GM19452 (cell line): Measurements from ENCODE around the gene ZNF814.
"Not testable (repeated sequence)": the region's sequence is repeated elsewhere in the genome, so short reads cannot be mapped to it uniquely, and the experiment has no call there.

Experiments
- ATAC-seq: cut with Tn5 transposase; IDR thresholded peaks from one replicate; pipeline ENCODE4 v1.9.1; 2021; ENCODE audit not compliant: unreplicated experiment

The ZNF814 gene

DNA sequence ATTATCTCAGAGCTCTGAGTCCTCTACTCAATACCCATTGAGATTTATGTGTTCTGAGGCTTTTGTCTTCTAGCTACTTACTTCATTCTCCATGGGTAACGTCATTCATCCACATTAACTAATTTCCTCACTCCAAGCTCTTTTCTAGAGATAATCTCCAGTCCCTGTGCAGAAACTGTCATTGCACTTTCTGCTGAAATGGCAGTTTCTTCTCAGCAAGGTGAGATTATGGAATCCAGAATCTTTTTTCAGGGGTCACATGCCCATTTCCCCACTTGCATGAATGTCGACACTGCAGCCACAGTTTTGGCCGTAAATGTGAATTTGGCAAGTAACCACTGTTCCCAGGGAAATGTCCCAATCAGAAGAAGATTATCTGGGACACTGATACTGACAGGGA lies 26.5 kb downstream of the ZNF814 start:
- ATAC-seq = not testable (repeated sequence)

DNA sequence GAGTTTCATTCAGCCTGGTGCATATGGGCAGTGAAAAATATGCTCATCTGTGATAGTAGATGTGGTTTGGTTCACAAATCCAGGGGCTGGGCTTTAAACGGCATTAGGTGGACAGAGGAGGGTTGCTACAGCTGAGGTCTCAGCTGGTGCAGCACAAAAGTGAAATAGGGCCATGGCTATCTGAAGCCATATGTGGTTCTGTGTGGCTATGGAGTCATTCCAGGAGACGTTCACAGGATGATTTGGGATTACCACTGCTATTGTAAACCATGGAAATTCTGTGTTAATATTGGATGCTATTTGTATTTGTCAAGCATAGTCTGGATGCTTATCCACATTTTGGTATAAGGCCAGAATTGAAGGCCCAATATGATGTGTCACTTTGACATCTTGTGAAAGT lies 34.7 kb downstream of the ZNF814 start:
- ATAC-seq = not testable (repeated sequence)

DNA sequence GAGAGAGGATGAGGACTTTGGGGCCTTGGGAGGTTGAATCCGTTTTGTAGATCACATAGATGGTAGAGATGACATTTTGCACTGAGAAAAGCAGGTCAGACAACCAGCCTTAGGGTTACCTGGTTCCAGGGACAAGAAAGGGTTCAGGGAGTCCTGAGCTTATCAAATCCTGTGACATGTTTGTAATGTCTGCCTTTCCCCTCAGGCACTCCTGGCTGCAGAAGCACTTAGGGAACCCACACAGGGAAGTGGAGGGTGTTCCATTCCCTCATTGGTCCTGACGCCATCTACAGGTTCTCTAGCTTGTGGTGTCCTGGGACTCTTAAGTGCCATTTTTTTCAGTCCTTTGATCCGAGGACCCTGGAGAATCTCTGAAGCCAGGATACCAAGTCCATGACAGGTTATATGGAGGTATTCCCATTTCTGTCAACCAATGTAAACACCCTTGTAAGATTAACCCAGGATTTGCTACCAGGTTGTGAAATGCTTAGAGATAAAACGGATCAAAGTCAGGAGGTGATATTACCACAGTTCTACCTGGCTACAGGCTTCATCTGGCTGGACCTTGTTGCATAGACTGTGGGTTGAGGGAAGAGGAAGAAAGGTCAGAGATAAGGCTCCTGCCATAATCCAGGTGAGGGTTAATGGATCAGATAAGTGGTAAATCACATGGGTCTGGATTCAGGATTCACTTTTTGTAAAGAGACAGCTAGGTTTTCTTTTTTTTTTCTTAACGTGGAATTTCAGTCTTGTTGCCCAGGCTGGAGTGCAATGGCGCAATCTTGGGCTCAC lies 36.8 kb downstream of the ZNF814 start:
- not testable (repeated sequence) for ATAC-seq

DNA sequence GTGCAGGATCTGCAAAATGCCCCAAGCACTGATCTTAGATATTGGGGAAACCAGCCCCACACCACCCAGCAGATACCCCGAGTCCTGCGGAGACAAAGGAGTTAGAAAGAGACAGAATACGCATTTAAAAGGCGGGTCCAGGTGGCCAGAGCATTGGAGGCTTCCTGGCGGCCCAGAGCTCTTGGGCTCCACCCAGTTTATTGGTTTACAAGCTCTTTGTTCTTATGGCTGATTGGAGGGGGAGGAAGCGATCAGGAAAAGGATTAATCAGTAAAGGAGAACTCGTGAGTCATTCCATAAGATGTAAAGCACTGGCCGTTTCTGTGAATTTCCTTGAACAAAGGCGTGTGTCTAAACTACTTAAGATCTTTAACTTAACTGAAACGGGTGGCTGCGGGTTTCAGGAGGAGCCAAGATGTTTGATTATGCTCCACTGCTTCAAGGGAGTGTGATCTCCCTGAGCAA lies 38.3 kb downstream of the ZNF814 start:
- no peak for ATAC-seq

DNA sequence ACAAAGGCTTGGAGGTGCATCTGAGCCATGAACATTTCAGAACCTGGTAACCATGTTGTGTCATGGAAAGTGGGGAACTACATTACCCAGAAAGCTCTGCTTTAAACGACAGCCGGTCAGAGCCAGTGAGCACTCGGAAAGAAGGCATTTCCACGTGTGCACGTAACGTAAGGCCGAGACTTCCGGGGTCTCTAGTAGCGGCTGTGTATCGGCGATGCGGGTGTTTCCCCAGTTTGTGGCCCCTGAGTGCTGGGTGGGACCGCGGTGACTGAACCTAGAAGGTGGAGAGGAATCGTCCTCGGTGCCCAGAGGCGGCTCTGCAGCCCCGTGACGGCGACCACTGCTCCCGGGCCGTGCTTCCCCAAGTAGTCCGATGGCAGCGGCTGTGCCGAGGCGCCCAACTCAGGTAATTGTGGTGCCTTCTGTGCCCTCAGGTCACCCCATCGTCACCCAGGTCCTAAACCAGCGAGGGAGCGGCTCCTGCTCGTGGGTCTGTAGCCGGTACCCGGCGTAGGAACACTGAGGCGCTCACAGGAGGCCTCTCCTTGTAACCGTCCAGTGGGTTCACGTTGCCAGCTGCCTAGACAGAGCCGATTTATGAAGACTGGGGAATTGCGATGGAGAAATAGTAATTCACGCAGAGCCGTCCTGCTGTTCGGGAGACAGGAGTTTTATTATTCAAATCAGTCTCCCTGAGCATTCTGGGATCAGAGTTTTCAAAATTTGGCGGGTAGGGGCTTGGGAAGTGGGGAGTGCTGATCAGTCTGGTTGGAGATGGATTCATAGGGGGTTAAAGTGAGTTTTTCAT lies 39.0 kb downstream of the ZNF814 start, which contains the start of gene ZNF587:
Gene ZNF587 (plus strand): TSS at position 194 of the 808 bp plus-strand sequence. CDS start 180 bp downstream, at position 374.
- peak; percentile 94 for ATAC-seq

DNA sequence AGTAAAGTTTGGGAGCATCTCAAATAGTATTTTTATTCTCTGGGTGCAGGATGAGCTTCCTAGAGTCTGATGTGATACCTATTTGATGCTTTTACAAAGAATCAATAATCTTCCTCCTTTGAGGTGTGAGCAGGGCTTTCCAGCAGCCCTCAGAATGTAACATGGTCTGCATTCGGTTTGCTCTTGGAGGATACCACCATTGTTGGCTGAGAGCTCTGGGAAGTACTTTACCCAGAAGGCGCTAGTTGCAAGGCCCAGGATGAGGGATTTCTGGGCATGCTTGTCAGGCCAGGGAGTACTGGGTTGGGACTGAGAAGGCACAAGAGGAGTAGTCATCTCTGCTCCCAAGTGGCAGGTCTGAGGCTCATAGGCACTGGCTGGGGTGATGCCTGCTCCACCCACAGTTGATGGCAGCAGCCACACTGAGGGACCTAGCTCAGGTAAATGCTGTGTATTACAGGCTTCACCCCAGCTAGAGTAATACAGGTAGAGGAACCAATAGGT lies 39.6 kb downstream of the ZNF814 start:
- ATAC-seq = peak; percentile 15

DNA sequence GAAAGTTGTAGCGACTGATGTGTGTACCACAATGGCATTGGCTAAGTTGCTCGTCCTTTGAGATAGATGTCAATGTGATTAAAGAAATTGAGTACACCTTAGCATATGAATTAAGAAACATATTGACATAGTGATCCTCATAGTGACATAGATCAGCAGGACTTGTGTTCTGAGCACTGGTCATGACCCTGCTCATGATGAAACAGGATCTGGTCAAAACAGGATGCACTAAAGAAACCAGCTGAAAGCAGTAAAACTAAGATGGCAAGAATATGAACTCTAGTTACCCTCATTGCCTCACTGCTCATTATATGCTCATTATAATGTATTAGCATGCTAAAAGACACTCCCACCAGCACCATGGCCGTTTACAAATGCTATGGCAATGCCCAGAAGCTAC lies 41.7 kb downstream of the ZNF814 start:
- ATAC-seq = not testable (repeated sequence)

DNA sequence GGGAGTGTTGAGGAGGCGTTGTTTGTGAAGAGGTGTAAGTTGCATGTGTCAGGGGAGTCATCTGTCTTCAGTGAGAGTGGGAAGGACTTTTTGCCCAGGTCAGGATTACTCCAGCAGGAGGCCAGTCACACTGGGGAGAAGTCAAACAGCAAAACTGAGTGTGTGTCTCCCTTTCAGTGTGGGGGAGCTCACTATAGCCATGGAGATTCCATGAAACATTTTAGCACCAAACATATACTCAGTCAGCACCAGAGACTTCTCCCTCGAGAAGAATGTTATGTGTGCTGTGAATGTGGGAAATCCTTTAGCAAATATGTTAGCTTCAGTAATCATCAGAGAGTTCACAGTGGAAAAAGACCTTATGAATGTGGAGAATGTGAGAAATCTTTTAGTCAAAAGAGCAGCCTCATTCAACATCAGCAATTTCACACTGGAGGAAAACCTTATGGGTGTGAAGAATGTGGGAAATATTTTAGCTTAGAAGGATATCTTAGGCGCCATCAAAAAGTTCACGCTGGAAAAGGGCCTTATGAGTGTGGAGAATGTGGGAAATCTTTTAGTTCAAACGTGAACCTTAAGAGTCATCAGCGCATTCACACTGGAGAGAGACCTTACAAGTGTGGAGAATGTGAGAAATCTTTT lies 47.6 kb downstream of the ZNF814 start:
- no peak for ATAC-seq

DNA sequence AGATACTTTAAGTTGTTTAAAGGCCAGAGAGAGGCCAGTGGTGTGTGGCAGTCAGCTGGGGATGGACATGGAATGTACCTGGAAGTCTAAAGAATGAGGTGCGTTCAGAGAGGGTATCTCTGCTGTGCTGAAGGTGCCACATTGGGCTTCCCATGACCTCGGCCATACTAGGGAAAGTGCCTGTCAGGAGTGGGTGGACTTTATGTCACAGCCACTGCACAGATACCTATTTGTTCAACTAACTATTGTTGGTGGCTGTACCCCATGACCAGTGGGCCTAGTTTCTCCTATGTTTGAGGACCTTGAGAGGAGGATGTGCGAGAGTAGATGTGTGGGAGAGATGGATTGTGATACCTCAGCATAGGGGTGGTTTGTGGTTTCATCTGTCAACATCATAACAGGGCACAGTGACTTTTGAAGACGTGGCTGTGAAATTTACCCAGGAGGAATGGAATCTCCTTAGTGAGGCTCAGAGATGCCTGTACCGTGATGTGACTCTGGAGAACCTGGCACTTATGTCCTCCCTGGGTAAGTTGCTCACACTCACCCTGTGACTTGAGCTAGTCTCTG lies 50.1 kb downstream of the ZNF814 start:
- ATAC-seq = not testable (repeated sequence)

DNA sequence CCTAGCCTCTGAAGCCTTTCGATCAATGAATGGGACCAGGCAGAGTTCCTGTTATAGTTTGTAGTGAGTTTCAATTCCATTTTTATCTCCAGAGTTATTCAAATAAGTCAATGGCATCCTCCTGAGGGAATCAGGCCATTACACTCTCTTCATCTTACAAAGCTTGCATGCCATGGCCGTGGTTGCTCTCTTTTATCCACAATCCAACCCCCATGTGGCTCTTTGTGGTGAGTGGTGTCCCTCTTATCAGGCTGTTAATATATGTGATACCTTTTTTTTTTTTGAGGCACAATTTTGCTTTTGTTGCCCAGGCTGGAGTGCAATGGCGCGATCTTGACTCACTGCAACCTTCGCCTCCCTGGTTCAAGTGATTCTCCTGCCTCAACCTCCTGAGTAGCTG lies 51.8 kb downstream of the ZNF814 start:
- not testable (repeated sequence) for ATAC-seq

DNA sequence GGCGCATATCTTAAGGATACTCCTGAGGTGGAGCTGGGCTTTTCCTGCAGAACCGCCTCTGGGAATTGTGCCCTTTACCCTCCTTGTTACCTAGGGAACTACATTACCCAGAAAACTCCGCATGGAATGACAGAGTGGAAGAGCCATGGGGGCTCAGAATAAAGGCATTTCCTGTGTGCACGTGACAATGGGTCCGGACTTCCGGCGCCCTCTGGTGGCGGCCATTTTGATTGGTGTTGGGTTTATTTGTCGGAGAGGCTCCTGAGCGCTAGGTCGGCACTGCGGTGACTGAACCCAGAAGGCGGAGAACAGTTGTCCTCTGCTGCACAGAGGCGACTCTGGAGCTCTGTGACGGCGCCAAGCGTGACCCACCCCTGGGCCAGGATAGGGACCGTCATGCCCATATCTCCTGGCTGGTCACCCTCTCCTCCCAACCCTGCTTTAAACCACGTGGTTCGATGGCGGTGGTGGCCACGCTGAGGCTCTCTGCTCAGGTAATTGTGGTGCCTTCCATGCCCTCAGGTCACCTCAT lies 58.7 kb downstream of the ZNF814 start, which contains the start of gene ZNF587B:
Gene ZNF587B (plus strand): TSS at position 229 of the 532 bp plus-strand sequence. CDS start 230 bp downstream, at position 459.
- ATAC-seq = no peak

DNA sequence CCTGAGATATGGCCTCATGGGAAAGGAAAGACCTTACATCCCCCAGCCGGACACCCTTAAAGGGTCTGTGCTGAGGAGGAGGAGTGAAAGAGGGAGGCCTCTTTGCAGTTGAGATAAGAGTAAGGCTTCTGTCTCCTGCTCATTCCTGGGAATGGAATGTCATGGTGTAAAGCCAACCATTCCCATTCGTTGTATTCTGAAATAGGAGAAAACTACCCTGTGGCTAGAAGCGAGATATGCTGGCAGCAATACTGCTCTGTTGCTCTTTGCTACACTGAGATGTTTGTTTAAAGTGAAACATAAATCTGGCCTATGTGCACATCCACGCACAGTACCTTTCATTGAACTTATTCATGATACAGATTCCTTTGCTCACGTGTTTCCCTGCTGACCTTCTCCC lies 59.5 kb downstream of the ZNF814 start:
- no peak for ATAC-seq

DNA sequence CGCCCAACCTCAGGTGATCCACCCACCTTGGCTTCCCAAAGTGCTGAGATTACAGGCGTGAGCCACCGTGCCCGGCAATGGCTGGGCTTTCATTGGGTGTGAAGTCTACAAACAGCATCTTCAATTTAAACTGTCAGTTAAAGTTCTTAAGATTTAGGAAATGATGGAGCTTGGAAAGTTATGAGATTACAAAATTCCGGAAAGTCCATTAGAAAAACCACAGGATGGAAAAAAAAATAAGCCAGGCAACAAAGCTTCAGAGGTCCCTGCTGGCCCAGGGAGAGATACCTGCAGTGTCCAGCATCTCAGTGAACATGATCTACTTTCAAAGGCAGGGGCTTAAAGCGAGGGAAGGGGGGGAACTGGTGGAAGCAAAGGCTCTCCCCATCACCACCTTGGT lies 63.3 kb downstream of the ZNF814 start:
- no peak for ATAC-seq

DNA sequence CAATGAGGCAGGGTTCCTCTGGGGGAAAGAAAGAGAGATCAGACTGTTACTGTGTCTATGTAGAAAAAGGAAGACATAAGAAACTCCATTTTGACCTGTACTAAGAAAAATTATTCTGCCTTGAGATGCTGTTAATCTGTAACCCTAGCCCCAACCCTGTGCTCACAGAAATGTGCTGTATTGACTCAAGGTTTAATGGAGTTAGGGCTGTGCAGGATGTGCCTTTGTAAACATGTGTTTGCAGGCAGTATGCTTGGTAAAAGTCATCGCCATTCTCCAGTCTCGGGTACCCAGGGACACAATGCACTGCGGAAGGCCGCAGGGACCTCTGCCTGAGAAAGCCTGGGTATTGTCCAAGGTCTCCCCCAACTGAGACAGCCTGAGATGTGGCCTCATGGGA lies 65.2 kb downstream of the ZNF814 start:
- ATAC-seq = not testable (repeated sequence)

DNA sequence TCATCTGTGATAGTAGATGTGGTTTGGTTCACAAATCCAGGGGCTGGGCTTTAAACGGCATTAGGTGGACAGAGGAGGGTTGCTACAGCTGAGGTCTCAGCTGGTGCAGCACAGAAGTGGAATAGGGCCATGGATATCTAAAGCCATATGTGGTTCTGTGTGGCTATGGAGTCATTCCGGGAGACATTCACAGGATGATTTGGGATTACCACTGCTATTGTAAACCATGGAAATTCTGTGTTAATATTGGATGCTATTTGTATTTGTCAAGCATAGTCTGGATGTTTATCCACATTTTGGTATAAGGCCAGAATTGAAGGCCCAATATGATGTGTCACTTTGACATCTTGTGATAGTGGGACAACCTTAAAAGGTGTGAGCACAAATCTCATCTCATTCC lies 65.7 kb downstream of the ZNF814 start:
- not testable (repeated sequence) for ATAC-seq

DNA sequence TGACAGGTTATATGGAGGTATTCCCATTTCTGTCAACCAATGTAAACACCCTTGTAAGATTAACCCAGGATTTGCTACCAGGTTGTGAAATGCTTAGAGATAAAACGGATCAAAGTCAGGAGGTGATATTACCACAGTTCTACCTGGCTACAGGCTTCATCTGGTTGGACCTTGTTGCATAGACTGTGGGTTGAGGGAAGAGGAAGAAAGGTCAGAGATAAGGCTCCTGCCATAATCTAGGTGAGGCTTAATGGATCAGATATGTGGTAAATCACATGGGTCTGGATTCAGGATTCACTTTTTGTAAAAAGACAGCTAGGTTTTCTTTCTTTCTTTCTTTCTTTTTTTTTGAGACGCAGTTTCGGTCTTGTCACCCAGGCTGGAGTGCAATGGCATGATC lies 67.3 kb downstream of the ZNF814 start:
- ATAC-seq = not testable (repeated sequence)

DNA sequence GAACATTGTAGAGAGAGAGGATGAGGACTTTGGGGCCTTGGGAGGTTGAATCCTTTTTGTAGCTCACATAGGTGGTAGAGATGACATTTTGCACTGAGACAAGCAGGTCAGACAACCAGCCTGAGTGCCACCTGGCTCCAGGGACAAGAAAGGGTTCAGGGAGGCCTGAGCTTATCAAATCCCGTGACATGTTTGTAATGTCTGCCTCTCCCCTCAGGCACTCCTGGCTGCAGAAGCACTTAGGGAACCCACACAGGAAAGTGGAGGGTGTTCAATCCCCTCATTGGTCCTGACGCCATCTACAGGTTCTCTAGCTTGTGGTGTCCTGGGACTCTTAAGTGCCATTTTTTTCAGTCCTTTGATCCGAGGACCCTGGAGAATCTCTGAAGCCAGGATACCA lies 67.7 kb downstream of the ZNF814 start:
- not testable (repeated sequence) for ATAC-seq

DNA sequence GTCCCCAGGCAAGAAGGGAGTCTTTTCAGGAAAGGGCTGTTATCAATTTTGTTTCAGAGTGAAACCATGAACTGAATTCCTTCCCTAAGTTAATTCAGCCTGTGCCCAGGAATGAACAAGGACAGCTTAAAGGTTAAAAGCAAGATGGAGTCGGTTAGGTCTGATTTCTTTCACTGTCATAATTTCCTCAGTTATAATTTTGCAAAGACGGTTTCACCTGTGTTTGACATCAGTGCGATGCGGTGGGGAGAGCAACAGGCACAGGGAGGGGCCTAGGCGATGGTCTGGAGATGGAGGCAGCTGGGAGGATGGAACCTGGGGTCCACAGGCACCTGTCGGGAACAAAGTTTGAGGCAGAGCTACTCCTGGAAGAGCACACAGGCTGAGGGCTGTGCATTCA lies 68.2 kb downstream of the ZNF814 start:
- no peak for ATAC-seq

DNA sequence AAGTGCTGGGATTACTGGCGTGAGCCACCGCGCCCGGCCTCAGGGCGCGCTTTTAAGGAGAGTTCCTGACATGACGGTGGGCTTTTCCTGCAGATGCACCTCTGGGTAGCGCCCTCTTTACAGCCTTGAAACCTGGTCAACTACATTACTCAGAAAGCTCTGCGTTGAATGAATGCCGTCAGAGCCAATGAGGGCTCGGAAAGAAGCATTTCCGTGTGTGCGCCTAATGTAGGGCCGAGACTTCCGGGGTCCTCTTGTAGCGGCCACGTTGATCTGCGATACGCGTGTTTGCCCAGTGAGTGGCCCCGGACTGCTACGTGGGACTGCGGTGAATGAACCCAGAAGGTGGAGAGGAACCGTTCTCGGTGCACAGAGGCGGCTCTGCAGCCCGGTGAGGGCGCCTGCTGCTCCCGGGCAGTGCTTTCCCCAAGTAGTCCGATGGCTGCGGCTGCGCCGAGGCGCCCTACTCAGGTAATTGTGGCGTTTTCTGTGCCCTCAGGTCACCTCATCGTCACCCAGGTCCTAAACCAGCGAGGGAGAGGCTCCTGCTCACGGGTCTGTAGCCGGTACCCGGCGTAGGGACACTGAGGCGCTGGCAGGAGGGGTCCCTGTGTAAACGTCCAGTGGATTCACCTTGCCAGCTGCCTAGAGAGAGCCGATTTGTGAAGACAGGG lies 69.2 kb downstream of the ZNF814 start:
- ATAC-seq = peak; percentile 88

DNA sequence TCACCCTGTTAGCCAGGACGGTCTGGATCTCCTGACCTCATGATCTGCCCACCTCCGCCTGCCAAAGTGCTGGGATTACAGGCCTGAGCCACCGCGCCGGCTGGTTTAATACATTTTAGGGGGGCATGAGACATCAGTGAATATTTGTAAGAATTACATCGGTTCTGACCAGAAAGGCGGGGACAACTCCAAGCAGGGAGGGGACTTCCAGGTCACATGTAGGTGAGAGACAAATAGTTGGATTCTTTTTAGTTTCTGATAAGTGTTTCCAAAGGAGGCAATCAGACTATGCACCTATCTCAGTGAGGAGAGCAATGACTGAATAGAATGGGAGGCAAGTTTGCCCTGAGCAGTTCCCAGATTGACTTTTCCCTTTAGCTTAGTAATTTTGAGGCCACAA lies 70.5 kb downstream of the ZNF814 start:
- no peak for ATAC-seq
